ENCODE measurements around the gene ZNF689. TPM values are rescaled to one million over a fixed set of nuclear protein-coding genes. Genes with fewer than 3 reads are reported as not detected.

Gene ZNF689
- total RNA-seq, 4 donors from 2014 or later, result 9.7 to 14.7 (median 11.8) TPM

GRCh38 chr16:30623536-30624283 lies 13.5 kb upstream of the ZNF689 start:
- no peak for DNase-seq
- TF ChIP-seq CTCF (IDR thresholded peaks at IDR 0.05), result no peak
- no peak for TF ChIP-seq POLR2A (IDR thresholded peaks at IDR 0.05)
- H3K36me3 ChIP-seq, result no peaks in the 10 kb centered on the region
- WGBS, 2 donors, result 79 to 83% methylated on average over 11 of the region's 11 CpGs
- H3K27ac ChIP-seq, result no peak overlapping the region
- peaks cover 0 to 3% of the 10 kb centered on the region in 2 donors for H3K4me1 ChIP-seq
- H3K4me3 ChIP-seq (replicated peaks in 1 of 3), result no peak overlapping the region
- no peaks in the 10 kb centered on the region for H3K27me3 ChIP-seq
- intact Hi-C loops (cut with DNase I), result no loop called here
- no peaks in the 10 kb centered on the region for H3K9me3 ChIP-seq

GRCh38 chr16:30622455-30623032 lies 12.4 kb upstream of the ZNF689 start:
- intact Hi-C loops (cut with DNase I), result no loop called here
- H3K9me3 ChIP-seq, result no peaks in the 10 kb centered on the region

GRCh38 chr16:30621765-30622164 lies 11.6 kb upstream of the ZNF689 start:
- intact Hi-C loops (cut with DNase I), result no loop called here
- TF ChIP-seq POLR2A (IDR thresholded peaks at IDR 0.05) (no peak), CTCF (IDR thresholded peaks at IDR 0.05) (no peak)
- Histone ChIP-seq H3K4me3 (replicated peaks in 1 of 3) (no peak overlapping the region), H3K9me3 (no peaks in the 10 kb centered on the region), H3K4me1 (no peaks in the 10 kb centered on the region), H3K27ac (no peak overlapping the region), H3K27me3 (no peaks in the 10 kb centered on the region), H3K36me3 (no peaks in the 10 kb centered on the region)
- DNase-seq, result no peak
- WGBS, 2 donors, result 86 to 88% methylated on average over 2 to 5 of the region's 5 CpGs

More at GRCh38 chr16:30622455-30623032, 12.4 kb upstream of the ZNF689 start:
- no peak for DNase-seq
- TF ChIP-seq POLR2A (IDR thresholded peaks at IDR 0.05) (no peak), CTCF (IDR thresholded peaks at IDR 0.05) (no peak)
- H3K27ac ChIP-seq, result no peak overlapping the region
- no peaks in the 10 kb centered on the region for H3K36me3 ChIP-seq
- H3K27me3 ChIP-seq, result no peaks in the 10 kb centered on the region
- H3K4me3 ChIP-seq (replicated peaks in 1 of 3), result no peak overlapping the region
- no peaks in the 10 kb centered on the region for H3K4me1 ChIP-seq
- 67 to 69% methylated on average over 10 of the region's 10 CpGs for WGBS, 2 donors

- no peaks in the 10 kb centered on the region for H3K36me3 ChIP-seq
- no peak overlapping the region for H3K27ac ChIP-seq
- WGBS, 2 donors, result 41 to 54% methylated on average over 3 of the region's 3 CpGs
- DNase-seq, result no peak
- no peak overlapping the region for H3K4me3 ChIP-seq (replicated peaks in 1 of 3)
- no peak for TF ChIP-seq POLR2A (IDR thresholded peaks at IDR 0.05)
- no peaks in the 10 kb centered on the region for H3K4me1 ChIP-seq
- intact Hi-C loops (cut with DNase I), result no loop called here
- H3K27me3 ChIP-seq, result no peaks in the 10 kb centered on the region
- H3K9me3 ChIP-seq, result no peaks in the 10 kb centered on the region
Observed at GRCh38 chr16:30620169-30620568, 10.0 kb upstream of the ZNF689 start.

GRCh38 chr16:30619638-30620037 lies 9.4 kb upstream of the ZNF689 start:
- Histone ChIP-seq H3K4me1 (no peaks in the 10 kb centered on the region), H3K36me3 (no peaks in the 10 kb centered on the region), H3K27me3 (no peaks in the 10 kb centered on the region), H3K9me3 (no peaks in the 10 kb centered on the region), H3K27ac (no peak overlapping the region), H3K4me3 (replicated peaks in 1 of 3) (no peak overlapping the region)
- intact Hi-C loops (cut with DNase I), result no loop called here
- TF ChIP-seq POLR2A (IDR thresholded peaks at IDR 0.05), result no peak
- no peak for TF ChIP-seq CTCF (IDR thresholded peaks at IDR 0.05)
- no peak for DNase-seq
- WGBS, 2 donors, result 81 to 90% methylated on average over 5 of the region's 5 CpGs

All from thyroid gland (tissue), 4 donors.